HCT116 (cell line): ENCODE measurements around the gene FAM76B. TPM values are rescaled to one million over a fixed set of nuclear protein-coding genes. Genes with fewer than 3 reads are reported as not detected.

Experiments used
- ATAC-seq: fragments of 200-7000 bp; cut with Tn5 transposase; 2 replicates; pipeline ENCODE4 v1.9.1; 2020; ENCODE audit warnings: mild to moderate bottlenecking, moderate library complexity
- BruUV-seq: library from RNA; stranded (reverse); fragments of 400-500 nt; replicated peaks from 2 replicates; lab custom pipeline; 2021; lab: Mats Ljungman, UMichigan
- CTCF ChIA-PET: fragments of 300-600 bp; sonication (Branson Sonifier 250); formaldehyde crosslinking; loops from one replicate; lab custom pipeline; 2021; ENCODE audit warnings: antibody characterized with exemption; lab: Charles Lee
- POLR2A ChIA-PET: fragments of 300-600, 350-600 bp; sonication (Branson Sonifier 250); formaldehyde crosslinking; loops from one replicate; lab custom pipeline; 2021; ENCODE audit warnings: antibody characterized with exemption; lab: Charles Lee
- RAD21 ChIA-PET, 2 experiments: fragments of 300-600 bp; sonication (Branson Sonifier 250); formaldehyde crosslinking; loops; one replicate each; lab custom pipeline; 2023; ENCODE audit warnings: low total read pairs in 2 of 2; ENCODE audit not compliant: uncharacterized antibody in 2 of 2, unreplicated experiment in 2 of 2, low non-redundant PET in 1 of 2; lab: Charles Lee
- DNase-seq: peaks from one replicate; pipeline ENCODE4 v3.0.0-alpha.2; 2010; ENCODE audit warnings: low read depth, low spot score
- H2AFZ ChIP-seq: fragments of 200-600 bp; shearing (Covaris generic), sonication (generic); 2 replicates; pipeline ENCODE4 v1.6.1; 2017; ENCODE audit warnings: low read depth, mixed run types, mixed read lengths, antibody characterized with exemption, low read length; ENCODE audit not compliant: poor library complexity, severe bottlenecking
- H3K27ac ChIP-seq: 2 replicates; pipeline ENCODE4 v1.5.1; 2012; ENCODE audit warnings: low read depth, low read length
- H3K27me3 ChIP-seq: fragments of 200-600 bp; sonication (generic); 2 replicates; pipeline ENCODE4 v1.6.1; 2016; ENCODE audit warnings: mixed run types, low read length, mixed read lengths; ENCODE audit not compliant: insufficient read depth
- H3K36me3 ChIP-seq, 2 experiments: fragments of 200-500 bp in 1 of 2; fragments of 200-600 bp in 1 of 2; sonication (Bioruptor generic) in 1 of 2; sonication (generic) in 1 of 2; 2 replicates each; pipeline versions ENCODE4 v1.5.1 to v1.6.1; 2014 to 2016; ENCODE audit warnings: low read length in 2 of 2, inconsistent platforms in 1 of 2, mixed read lengths in 1 of 2, mixed run types in 1 of 2; ENCODE audit not compliant: insufficient read depth in 2 of 2, control insufficient read depth in 1 of 2
- H3K4me1 ChIP-seq, 2 experiments: fragments of 200-600 bp in 1 of 2; sonication (generic) in 1 of 2; 2 replicates each; pipeline versions ENCODE4 v1.5.1 to v1.6.1; 2012 to 2017; ENCODE audit warnings: low read length in 2 of 2, inconsistent platforms in 1 of 2, mild to moderate bottlenecking in 1 of 2, mixed read lengths in 1 of 2, mixed run types in 1 of 2, moderate library complexity in 1 of 2; ENCODE audit not compliant: insufficient read depth in 2 of 2, control insufficient read depth in 1 of 2
- H3K4me2 ChIP-seq: fragments of 200-600 bp; sonication (generic); 2 replicates; pipeline ENCODE4 v1.6.1; 2017; ENCODE audit warnings: mixed run types, low read length, mixed read lengths
- H3K4me3 ChIP-seq, 2 experiments: fragments of 200-600 bp in 1 of 2; sonication (generic) in 1 of 2; replicated peaks in 1 of 2; 2 replicates each; pipeline ENCODE4 v1.5.1; 2011 to 2016; ENCODE audit warnings: low read length in 2 of 2, control low read depth in 1 of 2, low read depth in 1 of 2, mild to moderate bottlenecking in 1 of 2, mixed read lengths in 1 of 2, mixed run types in 1 of 2
- H3K79me2 ChIP-seq: fragments of 200-600 bp; sonication (generic); 2 replicates; pipeline ENCODE4 v1.6.1; 2017; ENCODE audit warnings: mild to moderate bottlenecking, mixed run types, low read length, moderate library complexity, mixed read lengths; ENCODE audit not compliant: insufficient read depth
- H3K9ac ChIP-seq: fragments of 200-600 bp; sonication (generic); 2 replicates; pipeline ENCODE4 v1.6.1; 2016; ENCODE audit warnings: low read length, mixed read lengths
- H3K9me2 ChIP-seq: fragments of 200-600 bp; sonication (generic), shearing (Covaris generic); 2 replicates; pipeline ENCODE4 v1.6.1; 2017; ENCODE audit warnings: mixed run types, mild to moderate bottlenecking, moderate library complexity; ENCODE audit not compliant: insufficient read depth
- H3K9me3 ChIP-seq, 2 experiments: fragments of 200-500 bp in 1 of 2; fragments of 200-600 bp in 1 of 2; sonication (Bioruptor generic) in 1 of 2; sonication (generic) in 1 of 2; 2 replicates each; pipeline ENCODE4 v1.6.1; 2014 to 2017; ENCODE audit warnings: low read length in 2 of 2, mixed read lengths in 2 of 2, inconsistent platforms in 1 of 2, low read depth in 1 of 2, mild to moderate bottlenecking in 1 of 2, mixed run types in 1 of 2, moderate library complexity in 1 of 2; ENCODE audit not compliant: control insufficient read depth in 1 of 2, insufficient read depth in 1 of 2
- H4K20me1 ChIP-seq: fragments of 200-600 bp; sonication (generic), shearing (Covaris generic); 2 replicates; pipeline ENCODE4 v1.6.1; 2017; ENCODE audit warnings: mixed run types, mild to moderate bottlenecking, moderate library complexity; ENCODE audit not compliant: insufficient read depth
- CBX3 ChIP-seq: IDR thresholded peaks from 2 replicates; pipeline ENCODE4 v1.6.1; 2012; ENCODE audit warnings: low read depth
- EGR1 ChIP-seq: IDR thresholded peaks from 2 replicates; pipeline ENCODE4 v1.6.1; 2012; ENCODE audit warnings: low read depth
- ELF1 ChIP-seq: IDR thresholded peaks from 2 replicates; pipeline ENCODE4 v1.6.1; 2012; ENCODE audit warnings: low read depth, borderline replicate concordance
- EZH2phosphoT487 ChIP-seq: fragments of 200-600 bp; IDR thresholded peaks from 2 replicates; pipeline ENCODE4 v1.6.1; 2018; ENCODE audit warnings: antibody characterized with exemption, borderline replicate concordance
- JUND ChIP-seq: IDR thresholded peaks from 2 replicates; pipeline ENCODE4 v1.6.1; 2012
- POLR2AphosphoS5 ChIP-seq: IDR thresholded peaks from 2 replicates; pipeline ENCODE4 v1.6.1; 2011; ENCODE audit warnings: mild to moderate bottlenecking, low read depth, low read length, moderate library complexity
- SIN3A ChIP-seq: IDR thresholded peaks from 2 replicates; pipeline ENCODE4 v1.6.1; 2012; ENCODE audit warnings: low read depth
- ZNF274 ChIP-seq: fragments of 200-500 bp; sonication (Bioruptor generic); IDR thresholded peaks from 2 replicates; pipeline ENCODE4 v1.6.1; 2014; ENCODE audit warnings: mild to moderate bottlenecking, low read depth, low read length, inconsistent platforms
- intact Hi-C: fragments of 100-400 bp; cut with micrococcal nuclease; formaldehyde crosslinking; loops from 2 replicates; pipeline ENCODE4 v1.10.0; 2022
- total RNA-seq: library from RNA; stranded (reverse); gene quantifications from one replicate; pipeline ENCODE4 v1.2.1, GENCODE V29; 2021; ENCODE audit not compliant: unreplicated experiment

Gene FAM76B
- total RNA-seq, 1 experiment from 2014 or later: 27.5 TPM

- POLR2A ChIA-PET: no interaction called here
- H4K20me1 ChIP-seq: no peaks in the 10 kb centered on the region
- H3K4me3 ChIP-seq: no peak overlapping the region
- H3K4me1 ChIP-seq: no peaks in the 10 kb centered on the region
- CTCF ChIA-PET: no interaction called here
- H3K36me3 ChIP-seq: no peaks in the 10 kb centered on the region
- no peak for TF ChIP-seq CBX3
- H3K9me3 ChIP-seq: no peaks in the 10 kb centered on the region
- ATAC-seq: no peak
- H3K27ac ChIP-seq: no peak overlapping the region
- intact Hi-C loops: no loop called here
- H3K79me2 ChIP-seq: no peaks in the 10 kb centered on the region
- BruUV-seq: no TSS peak
- H3K9me2 ChIP-seq: no peaks in the 10 kb centered on the region
- H3K9ac ChIP-seq: no peak overlapping the region
- no peak overlapping the region for H2AFZ ChIP-seq
- peaks cover 12% of the 10 kb centered on the region; the same call in 1 of the 2 replicates for H3K27me3 ChIP-seq
- H3K4me2 ChIP-seq: no peak overlapping the region
- RAD21 ChIA-PET: no interaction called here
- no peak for DNase-seq
These were observed 60.8 kb downstream of the FAM76B start for GRCh38 chr11:95728790-95729189.

- Histone ChIP-seq H3K9me2 (no peaks in the 10 kb centered on the region), H3K27ac (no peak overlapping the region), H3K36me3 (no peaks in the 10 kb centered on the region), H3K9me3 (no peaks in the 10 kb centered on the region), H3K4me2 (no peak overlapping the region), H3K4me1 (no peaks in the 10 kb centered on the region), H4K20me1 (no peaks in the 10 kb centered on the region), H3K27me3 (peaks cover 8% of the 10 kb centered on the region; the same call in 1 of the 2 replicates), H3K4me3 (no peak overlapping the region), H2AFZ (no peak overlapping the region), H3K9ac (no peak overlapping the region), H3K79me2 (no peaks in the 10 kb centered on the region)
- TF ChIP-seq ZNF274: no peak
- DNase-seq (no peak), ATAC-seq (no peak)
- intact Hi-C loops: no loop called here
- RAD21 ChIA-PET: no interaction called here
- CTCF ChIA-PET: no interaction called here
- POLR2A ChIA-PET: no interaction called here
- no TSS peak for BruUV-seq
These were observed 61.5 kb downstream of the FAM76B start for GRCh38 chr11:95728094-95728493.

GRCh38 chr11:95727620-95728019, 62.0 kb downstream of the FAM76B start:
- no peak overlapping the region for H2AFZ ChIP-seq
- H3K27ac ChIP-seq: no peak overlapping the region
- no peak for TF ChIP-seq SIN3A
- no peak for TF ChIP-seq EGR1
- no peak for TF ChIP-seq POLR2AphosphoS5
- TF ChIP-seq JUND: no peak
- TF ChIP-seq ELF1: no peak
- no peak for TF ChIP-seq EZH2phosphoT487
- no TSS peak for BruUV-seq
- H3K4me1 ChIP-seq: no peaks in the 10 kb centered on the region
- CTCF ChIA-PET: no interaction called here
- intact Hi-C loops: no loop called here
- H3K9me2 ChIP-seq: no peaks in the 10 kb centered on the region
- H3K36me3 ChIP-seq: no peaks in the 10 kb centered on the region
- no peak overlapping the region for H3K9ac ChIP-seq
- H3K9me3 ChIP-seq: no peaks in the 10 kb centered on the region
- no peak overlapping the region for H3K4me3 ChIP-seq
- DNase-seq (no peak), ATAC-seq (no peak)
- peaks cover 6% of the 10 kb centered on the region; the same call in 1 of the 2 replicates for H3K27me3 ChIP-seq
- POLR2A ChIA-PET: no interaction called here
- RAD21 ChIA-PET: no interaction called here
- no peaks in the 10 kb centered on the region for H4K20me1 ChIP-seq
- H3K4me2 ChIP-seq: no peak overlapping the region
- H3K79me2 ChIP-seq: no peaks in the 10 kb centered on the region
